ENCODE measurements around the gene TTF2. TPM values are rescaled to one million over a fixed set of nuclear protein-coding genes. Genes with fewer than 3 reads are reported as not detected.
"Not testable (repeated sequence)": the region's sequence is repeated elsewhere in the genome, so short reads cannot be mapped to it uniquely, and the experiment has no call there.

TTF2 gene
- total RNA-seq, 1 donor from 2014 or later = 3.3 TPM

DNA sequence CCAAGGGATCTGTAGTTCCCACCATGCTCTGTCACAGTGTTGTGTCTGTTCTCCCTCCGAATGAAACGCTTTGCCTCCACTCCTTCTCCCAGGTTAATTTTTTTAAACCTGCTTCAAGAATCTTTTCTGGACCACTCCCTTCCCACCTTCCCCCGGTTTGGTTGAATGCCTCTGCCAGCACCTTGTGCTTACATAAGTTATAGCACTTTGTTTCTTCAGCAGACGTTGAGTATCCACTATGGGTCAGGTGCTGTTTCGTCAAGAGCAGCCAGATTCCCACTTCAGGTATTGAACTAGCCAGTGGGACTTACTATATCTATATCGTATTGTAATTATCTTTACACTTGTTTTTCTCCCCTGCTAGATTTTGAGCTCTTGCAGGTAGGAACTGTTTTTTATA lies 27.6 kb downstream of the TTF2 start:
- no peak for FAIRE-seq
- DNase-seq (ENCODE audit: low spot score in 2 of 2) = no peak

DNA sequence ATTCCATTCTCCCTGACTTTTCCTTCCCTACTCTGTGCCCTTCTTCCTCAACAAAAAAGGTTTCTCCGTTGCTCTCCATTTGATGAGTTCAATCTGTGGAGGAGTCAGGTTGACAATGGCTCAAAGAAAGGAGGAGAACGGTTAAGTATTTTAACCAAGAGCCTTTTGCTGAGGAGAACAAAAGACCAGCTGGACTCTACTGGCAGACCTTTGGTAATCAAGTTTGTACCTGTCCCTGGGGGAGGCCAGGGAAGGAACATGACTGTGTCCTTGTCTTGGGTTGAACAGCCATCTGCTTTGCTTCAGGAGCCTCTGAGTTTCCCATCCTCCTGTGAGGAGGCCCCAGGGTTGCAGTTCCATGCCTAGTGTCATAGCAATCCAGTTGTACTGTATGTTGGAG lies 29.9 kb downstream of the TTF2 start:
- DNase-seq (ENCODE audit: low spot score in 2 of 2) (no peak), FAIRE-seq (no peak)

DNA sequence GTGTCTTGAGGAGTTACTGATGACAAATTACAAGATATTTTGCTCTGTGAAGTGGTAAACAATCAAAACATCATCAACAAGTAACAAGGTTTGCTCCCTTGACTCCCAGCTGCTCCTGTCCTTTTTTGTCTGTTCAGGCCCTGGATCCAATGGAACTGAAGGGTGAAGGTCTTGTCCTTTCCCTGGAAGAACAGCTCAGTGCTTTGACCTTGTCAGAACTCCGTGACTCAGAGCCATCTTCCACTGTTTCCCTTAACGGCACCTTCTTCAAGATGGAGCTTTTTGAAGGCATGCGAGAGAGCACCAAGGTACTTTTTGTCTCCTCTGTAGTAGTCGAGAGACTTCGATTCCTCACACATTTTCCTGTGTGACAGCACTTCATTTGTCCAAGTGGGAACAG lies 32.5 kb downstream of the TTF2 start:
- DNase-seq (ENCODE audit: low spot score in 2 of 2) (no peak), FAIRE-seq (no peak)

DNA sequence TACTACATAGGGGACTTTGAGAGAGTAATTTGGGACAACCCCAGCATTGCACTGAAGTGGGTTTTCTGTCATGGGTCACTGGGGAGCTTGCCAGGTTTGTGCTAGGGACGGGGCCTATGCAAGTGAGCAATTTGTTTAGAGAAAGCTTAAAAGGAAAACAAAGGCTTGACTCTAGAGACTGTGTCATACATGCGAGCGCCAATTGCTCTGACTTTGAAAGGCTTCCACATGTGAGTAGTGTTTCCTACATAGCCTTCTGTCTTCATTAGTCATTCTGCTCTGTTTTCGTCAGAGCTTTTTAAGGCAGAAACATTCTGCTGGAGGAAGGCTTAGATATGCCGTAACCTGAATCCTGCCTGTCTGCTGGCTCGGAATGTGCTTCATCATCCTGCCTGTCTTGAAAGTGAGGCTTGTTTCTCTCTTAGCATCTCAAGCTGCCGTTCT lies 33.0 kb downstream of the TTF2 start:
- FAIRE-seq (no peak), DNase-seq (ENCODE audit: low spot score in 2 of 2) (peak in 1 of 2 donors; percentile 52)

DNA sequence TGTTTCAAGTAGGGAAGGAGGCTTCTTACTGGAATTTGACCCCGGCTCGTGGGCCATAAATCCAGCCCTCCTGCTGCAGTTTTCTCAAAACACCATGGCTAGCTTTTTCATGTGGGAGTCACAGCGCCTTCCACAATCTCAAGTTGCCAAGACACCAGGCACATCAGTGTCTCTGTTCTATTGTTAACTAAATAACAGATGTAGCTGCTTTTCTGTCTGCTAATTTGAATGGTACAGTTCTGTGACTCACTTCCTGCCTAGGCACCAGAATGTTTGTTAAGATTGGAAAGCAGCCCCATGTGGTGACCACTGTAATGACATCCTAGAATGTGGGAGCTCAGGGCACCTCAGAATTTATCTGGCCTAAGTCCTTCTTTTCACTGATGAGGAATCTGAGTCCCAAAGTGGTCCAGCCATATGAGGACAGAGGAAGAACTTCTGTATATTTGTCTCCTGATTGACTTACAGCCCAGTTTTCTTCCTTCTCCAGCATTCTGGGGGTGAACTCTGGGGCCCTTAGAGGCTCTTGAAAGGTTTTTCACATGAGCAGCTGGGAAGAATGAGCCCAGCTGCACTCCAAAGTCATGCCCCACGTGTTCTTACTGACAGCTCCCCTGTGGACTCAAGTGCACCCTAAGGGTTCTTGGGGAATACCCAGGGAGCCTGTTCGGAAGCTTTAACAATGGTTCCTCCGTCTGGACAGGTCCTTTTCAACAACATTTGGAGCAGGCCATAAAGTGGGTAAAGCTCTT lies 33.9 kb downstream of the TTF2 start:
- DNase-seq (ENCODE audit: low spot score in 2 of 2) (no peak), FAIRE-seq (no peak)

DNA sequence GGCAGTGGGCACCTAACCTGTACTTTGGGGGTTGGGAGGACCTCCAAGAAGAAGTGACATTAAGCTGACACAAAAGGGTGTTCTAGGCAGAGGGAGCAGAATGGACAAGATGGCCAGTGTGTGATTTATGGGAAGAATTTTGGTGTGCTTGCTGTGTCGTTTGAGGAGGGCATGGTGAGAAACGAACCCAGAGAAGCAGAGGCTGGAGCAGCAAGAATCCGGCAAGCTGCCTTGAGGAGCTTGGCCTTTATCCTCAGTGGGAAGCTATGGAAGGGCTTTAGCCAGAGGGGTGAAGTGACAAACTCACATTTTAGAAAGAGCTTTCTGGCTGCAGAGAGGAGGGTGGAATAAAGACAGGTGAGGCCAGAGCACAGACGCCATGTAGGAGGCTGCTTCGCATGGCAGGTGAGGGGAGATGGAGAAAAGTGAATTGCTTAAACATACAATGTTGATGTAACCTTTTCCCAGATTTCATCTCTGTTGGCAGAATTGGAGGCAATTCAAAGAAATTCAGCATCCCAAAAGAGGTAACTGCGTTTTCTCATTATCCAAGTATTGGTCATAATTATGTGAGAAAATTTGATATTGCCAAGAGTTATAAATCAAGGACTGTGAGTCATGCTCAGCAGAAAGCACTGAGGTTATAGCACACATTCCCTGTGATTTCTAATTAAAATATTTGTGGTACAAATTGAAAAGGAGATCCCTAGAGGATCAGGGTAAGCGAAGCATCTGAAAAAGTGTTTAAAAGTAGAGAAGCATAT lies 34.9 kb downstream of the TTF2 start:
- no peak for FAIRE-seq
- no peak for DNase-seq (ENCODE audit: low spot score in 2 of 2)

DNA sequence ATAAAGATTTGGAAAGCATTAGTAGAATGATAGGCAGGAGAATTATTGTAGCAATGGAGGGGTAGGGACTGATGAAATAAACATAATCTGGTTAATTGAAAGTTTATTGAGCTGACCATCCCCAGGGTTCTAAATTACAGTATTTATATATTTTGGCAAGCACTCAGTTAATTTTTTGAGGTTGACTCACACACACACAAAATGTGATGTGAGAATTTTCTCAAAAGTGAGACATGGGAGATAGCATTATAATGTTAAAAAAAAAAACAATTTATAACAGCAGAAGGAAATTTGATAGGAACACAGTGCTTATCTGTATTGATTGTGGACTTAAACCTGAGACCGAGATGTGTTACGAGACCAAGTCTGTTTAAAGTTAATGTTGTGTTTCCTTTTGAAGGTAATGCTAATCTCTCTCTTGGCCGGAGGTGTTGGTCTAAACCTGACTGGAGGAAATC lies 36.9 kb downstream of the TTF2 start:
- FAIRE-seq (no peak), DNase-seq (ENCODE audit: low spot score in 2 of 2) (no peak)

DNA sequence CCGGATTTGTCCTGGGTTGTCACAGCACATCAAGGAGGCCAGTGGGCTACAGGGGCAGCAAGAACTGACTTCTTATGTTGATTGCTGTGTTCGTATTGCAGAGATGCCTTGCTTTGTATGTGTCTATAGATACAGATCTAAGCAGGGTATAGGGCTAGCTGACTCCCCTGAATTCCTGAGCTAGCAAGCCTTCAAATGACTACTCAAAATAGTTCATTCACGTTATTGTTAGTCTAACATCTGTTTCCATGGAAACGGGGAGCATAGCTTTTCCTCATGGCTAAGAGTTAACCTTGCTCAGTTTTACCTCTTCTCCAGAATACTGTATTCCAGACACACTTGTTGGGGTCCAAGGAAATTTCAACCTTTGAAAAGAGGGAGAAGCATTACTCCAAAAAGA lies 37.3 kb downstream of the TTF2 start:
- DNase-seq (ENCODE audit: low spot score in 2 of 2) = no peak

DNA sequence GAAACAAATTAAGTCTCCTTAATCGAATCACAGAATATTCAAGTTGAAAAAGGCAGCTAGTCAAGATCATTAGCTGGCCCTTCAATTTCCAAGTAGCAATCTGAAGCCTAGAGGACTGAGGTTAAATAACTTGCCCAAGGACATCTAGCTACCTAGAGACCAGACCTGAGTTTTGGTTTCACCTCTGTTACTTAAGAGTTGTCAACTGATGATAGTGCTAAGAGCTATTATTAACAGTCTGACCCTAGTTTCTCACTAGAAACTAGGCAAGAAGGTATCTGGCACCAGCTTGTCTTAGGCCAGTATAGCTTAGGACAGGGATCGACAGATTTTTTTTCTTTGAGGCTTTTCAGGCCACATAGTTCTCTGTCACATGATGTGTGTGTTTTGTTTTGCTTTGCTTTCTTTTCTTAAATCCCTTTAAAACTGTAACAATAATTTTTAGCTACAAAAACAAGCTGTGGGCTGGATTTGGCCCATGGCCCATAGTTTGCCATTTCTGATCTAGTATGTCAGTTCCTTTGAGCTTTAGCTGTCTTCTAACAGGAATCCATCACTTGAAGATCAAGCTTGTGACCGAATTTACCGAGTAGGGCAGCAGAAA lies 38.3 kb downstream of the TTF2 start:
- DNase-seq (ENCODE audit: low spot score in 2 of 2) = no peak
- FAIRE-seq = no peak

More for the DNA sequence above, 37.3 kb downstream of the TTF2 start:
- no peak for FAIRE-seq

DNA sequence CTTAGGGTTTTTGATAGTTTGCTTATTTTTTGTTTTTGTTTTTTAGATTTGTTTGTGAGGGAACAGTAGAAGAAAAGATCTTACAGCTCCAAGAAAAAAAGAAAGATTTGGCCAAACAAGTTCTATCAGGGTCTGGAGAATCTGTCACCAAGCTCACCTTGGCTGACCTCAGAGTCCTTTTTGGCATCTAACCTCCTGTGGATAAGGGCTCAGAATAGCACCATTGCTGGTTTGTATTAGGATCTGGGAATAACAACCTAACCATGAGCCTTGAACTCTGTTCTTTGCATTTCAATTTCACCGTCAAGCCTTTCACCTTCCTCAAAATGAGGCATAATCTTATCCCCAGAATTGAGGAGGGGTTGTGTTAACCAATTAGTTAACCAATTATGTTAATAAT lies 41.2 kb downstream of the TTF2 start:
- FAIRE-seq (no peak), DNase-seq (ENCODE audit: low spot score in 2 of 2) (no peak)

DNA sequence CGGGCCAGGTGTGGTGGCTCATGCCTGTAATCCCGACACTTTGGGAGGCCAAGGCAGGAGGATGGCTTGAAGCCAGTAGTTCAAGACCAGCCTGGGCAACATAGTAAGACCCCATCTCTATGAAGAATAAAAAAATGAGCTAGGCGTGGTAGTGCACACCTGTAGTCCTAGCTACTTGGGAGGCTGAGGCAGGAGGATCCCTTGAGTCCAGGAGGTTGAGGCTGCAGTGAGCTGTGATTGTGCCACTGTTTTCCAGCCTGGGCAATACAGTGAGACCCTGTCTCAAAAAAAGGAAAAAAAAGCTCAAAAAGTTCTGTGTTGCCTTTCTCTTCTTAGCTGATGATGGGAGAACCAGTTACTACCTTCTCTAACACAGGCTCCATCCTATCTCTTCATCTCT lies 41.7 kb downstream of the TTF2 start:
- not testable (repeated sequence) for DNase-seq (ENCODE audit: low spot score in 2 of 2); FAIRE-seq

DNA sequence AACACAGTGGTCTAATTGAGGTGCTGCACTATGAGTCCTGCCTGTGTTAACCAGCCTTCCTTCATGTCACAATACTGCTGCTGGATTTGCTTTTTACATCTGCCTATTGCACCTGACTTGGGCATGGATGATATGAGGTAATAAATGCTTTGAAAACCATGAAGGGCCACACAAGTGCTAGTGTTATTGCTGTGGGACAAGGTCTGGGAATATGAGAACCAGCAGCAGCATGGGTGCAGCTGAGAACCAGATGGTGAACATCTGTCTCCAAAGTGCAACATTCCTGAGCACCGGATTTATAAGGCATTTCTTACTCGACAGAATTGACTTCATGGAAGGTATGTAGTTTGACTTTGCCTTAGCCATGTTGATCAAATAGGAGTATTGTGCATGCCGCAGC lies 44.9 kb downstream of the TTF2 start:
- no peak for DNase-seq (ENCODE audit: low spot score in 2 of 2)
- no peak for FAIRE-seq

DNA sequence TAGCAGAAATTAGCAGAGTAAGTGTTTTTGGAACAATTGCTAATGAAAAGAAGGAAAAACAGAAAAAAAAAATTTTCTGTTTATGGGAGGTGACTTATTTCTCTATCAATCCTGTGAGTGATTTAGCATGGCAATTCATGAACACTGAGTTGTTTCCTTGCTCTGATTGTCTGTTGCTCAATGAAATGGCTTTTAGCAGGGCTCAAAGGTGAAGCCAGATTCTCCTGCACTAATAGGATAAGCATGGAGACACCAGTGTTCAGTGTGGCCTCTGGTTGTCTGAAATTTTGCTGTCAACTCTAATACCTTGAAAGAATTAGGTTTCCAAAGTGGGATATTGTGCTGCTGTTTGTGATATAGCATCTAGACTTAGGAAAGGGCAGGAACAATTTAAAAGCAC lies 45.6 kb downstream of the TTF2 start:
- DNase-seq (ENCODE audit: low spot score in 2 of 2) (no peak), FAIRE-seq (no peak)

DNA sequence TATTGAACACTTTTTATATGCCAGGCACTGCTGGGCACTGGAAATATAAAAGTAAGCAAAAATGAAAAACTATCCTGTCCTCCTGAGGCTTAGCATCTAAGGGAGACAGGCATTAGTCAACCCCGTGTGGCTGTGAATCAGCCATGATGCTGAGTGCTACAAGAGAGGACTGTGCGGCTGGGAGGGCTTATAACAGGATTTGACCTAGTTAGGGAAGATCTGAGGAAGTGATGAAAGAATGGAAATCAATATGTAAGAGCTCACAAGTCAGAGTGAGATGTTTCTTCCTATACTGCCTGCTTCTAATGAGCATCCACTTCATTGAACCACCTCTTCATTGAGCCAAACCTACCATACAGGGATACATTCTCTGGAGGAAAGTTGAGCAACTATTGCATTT lies 46.4 kb downstream of the TTF2 start:
- FAIRE-seq (no peak), DNase-seq (ENCODE audit: low spot score in 2 of 2) (no peak)

DNA sequence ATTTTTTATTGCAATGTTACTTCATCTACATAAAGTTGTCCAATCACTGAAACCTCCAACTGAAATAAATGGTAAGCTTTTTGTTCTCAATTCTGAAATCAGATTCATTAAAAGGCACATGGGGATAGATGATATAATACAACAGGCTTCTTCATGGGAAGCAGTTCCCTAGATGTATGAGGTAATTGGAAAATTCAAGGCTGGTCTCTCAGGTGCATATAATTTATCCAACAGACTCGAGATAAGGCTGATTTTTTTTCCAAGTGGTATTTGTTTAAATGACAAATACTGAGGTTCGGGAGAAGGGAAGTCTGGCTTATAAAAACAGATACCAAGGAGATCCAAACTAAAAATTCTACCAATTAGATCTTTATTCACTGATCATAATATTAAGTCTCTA lies 47.2 kb downstream of the TTF2 start:
- DNase-seq (ENCODE audit: low spot score in 2 of 2) = no peak
- FAIRE-seq = no peak

DNA sequence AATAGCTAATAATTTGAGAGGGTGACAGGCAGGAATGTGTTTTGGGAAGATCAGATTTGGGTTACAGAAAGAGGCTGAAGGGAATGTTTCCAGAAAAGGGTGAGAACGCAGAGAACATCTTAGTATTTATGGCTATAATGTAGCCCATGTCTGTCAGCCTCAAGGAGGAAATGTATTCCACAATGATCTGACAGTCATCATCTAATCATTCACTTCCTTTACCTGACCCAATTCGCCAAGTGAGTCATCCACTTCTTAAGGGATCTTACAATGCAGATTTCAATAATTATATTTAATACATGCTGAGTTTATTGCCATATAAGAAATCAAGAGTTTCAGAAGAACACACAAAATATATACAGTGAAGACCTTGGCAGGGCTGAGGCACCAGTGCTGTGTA lies 50.6 kb downstream of the TTF2 start:
- DNase-seq (ENCODE audit: low spot score in 2 of 2) (no peak), FAIRE-seq (no peak)

DNA sequence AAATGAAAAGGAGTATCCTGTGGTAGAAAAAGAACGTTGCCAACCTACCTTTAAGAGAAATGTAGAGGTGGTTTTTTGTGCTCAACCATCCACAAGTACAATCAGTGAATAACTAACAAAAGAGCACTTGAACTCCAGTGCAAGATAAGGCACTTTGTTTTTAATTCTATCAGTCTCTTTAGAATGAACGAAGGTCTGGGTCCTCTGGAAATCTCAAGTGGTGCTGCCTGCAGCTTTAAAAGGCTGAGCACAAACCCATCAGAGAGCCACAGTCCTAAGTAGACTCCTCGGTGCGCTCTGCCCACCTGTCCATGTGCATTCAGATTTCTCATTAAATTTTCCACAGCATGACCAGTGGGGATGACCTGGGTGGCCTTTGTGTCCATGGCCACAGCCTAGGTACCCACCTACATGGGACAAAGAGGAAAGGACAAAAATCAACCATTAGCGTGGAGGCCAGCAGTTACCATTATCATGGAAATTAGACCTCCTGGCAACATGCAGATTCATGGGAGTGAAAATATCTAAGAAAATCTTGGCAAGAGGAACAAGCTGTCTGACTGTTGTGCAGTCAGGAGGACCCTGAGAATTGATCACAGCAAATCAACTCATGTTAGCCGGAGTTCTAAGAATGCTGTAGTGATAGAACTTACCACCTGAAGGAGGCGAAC lies 52.1 kb downstream of the TTF2 start:
- DNase-seq (ENCODE audit: low spot score in 2 of 2) = no peak
- FAIRE-seq = no peak

DNA sequence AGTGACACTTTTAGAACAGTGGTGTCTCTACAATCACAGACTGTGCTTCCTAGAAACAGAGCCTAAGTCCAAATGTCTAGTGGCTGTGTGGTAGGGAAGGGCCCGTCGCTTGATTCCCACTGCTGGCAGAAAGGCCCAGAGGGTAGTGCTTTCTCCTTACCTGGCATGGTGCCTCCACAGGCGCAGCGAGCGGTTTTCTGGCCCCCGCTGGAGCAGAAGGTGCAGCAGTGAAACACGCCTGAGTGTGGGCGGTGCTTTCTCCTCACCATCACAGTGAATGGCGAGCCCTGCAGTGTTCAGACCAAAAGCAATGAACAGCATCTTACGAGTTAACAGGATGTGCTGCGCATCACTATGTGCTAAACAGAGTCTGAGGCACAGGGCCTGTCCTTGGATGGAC lies 53.1 kb downstream of the TTF2 start:
- FAIRE-seq = no peak
- no peak for DNase-seq (ENCODE audit: low spot score in 2 of 2)

DNA sequence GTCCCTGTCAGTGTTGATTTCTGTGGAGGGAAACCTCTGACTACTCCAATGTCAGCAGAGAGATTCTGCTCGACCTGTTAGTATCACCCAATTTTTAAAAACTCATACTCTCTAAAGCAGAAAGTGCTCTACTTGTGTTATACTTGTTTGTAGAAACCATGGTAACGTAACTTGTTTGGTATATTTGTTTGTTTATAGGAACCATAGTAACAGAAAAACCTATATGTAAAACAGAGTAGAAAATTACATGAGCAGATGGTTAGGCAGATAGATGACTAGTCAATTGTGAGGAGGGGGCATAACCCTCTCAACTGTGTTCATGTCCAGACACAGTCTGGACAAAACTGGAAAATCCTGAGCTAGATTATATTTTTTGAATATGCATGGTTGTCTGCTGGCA lies 54.8 kb downstream of the TTF2 start:
- no peak for DNase-seq (ENCODE audit: low spot score in 2 of 2)
- FAIRE-seq = no peak

DNA sequence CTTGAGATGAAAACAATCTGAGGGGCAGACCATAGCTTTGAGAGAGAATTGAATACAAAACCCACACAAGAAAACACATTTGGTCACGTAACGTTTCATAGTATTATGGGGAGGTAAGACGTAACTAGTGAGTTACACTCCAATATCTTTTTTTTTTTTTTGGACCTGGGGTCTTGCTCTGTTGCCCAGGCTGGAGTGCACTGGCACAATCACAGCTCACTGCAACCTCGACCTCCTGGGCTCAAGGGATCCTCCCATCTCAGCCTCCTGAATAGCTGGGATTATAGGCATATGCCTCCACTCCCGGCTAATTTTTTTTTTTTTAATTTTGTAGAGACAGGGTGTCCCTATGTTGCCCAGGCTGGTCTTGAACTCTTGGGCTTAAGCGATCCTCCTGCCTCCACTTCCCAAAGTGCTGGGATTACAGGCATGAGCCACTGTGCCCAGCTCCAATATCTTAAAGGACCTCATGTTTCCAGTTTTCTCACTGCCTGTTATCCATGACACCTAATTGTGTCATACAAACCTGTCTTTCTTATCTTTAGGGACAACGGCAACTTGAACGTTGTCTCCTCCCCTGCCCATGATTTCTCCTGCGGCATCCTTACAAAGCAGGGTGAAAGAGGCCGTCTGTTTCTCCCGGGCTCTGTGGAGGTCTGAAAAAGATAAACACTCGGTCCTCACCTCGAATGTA lies 56.1 kb downstream of the TTF2 start:
- FAIRE-seq (no peak), DNase-seq (ENCODE audit: low spot score in 2 of 2) (no peak)

DNA sequence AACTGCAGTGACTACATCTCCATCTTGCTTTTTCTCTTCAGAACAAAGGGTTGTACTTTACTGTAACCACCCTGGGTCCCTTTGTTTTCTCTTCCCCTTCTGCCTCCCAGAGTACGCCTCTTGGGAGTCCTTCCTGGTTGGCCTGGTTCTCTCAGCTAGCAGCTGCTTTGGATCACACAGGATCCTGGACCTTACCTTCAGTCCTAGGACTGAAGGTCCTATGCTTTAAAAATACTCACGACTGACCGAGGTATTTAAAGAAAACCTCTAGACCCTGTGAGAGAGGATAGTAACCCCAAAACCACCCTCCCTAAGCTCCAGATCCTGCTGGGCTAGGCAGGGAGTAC lies 56.6 kb downstream of the TTF2 start:
- FAIRE-seq (no peak), DNase-seq (ENCODE audit: low spot score in 2 of 2) (no peak)
